IMR-90 (cell line): ENCODE measurements around the gene SCGB1A1. TPM values are rescaled to one million over a fixed set of nuclear protein-coding genes. Genes with fewer than 3 reads are reported as not detected.

Source experiments
- ATAC-seq: fragments of 200-7000 bp; cut with Tn5 transposase; 2 replicates; pipeline ENCODE4 v1.9.1; 2020; ENCODE audit warnings: low read depth, mild to moderate bottlenecking, moderate library complexity
- BruUV-seq: library from RNA; stranded (reverse); fragments of 400-500 nt; replicated peaks from 2 replicates; lab custom pipeline; 2021; lab: Mats Ljungman, UMichigan
- CTCF ChIA-PET: fragments of 300-600 bp; formaldehyde crosslinking; extraction: SDS; loops from one replicate; lab custom pipeline; 2021; ENCODE audit warnings: antibody characterized with exemption; lab: Yijun Ruan, JAX
- POLR2A ChIA-PET: fragments of 300-600 bp; sonication (Branson Sonifier 250); formaldehyde crosslinking; loops from one replicate; lab custom pipeline; 2022; ENCODE audit warnings: antibody characterized with exemption; ENCODE audit not compliant: unreplicated experiment; lab: Charles Lee
- DNase-seq: peaks from one replicate; pipeline ENCODE4 v3.0.0; 2013
- H2AFZ ChIP-seq: replicated peaks from 2 replicates; pipeline ENCODE3; 2013; ENCODE audit warnings: low read length, mild to moderate bottlenecking; ENCODE audit not compliant: poor library complexity
- H2AK5ac ChIP-seq: 2 replicates; pipeline ENCODE4 v1.6.1; 2013; ENCODE audit warnings: low read depth, low read length, inconsistent platforms
- H2AK9ac ChIP-seq: replicated peaks from 2 replicates; pipeline ENCODE3; 2013; ENCODE audit warnings: mild to moderate bottlenecking, low read depth, low read length, moderate library complexity; ENCODE audit not compliant: poor library complexity
- H2BK120ac ChIP-seq: 2 replicates; pipeline ENCODE4 v1.6.1; 2013; ENCODE audit warnings: low read depth, low read length, inconsistent platforms
- H2BK15ac ChIP-seq: 3 replicates; pipeline ENCODE4 v1.6.1; 2013; ENCODE audit warnings: low read depth, low read length, inconsistent platforms
- H2BK20ac ChIP-seq: 2 replicates; pipeline ENCODE4 v1.6.1; 2013; ENCODE audit warnings: low read depth, mild to moderate bottlenecking, inconsistent platforms, low read length, moderate library complexity
- H2BK5ac ChIP-seq: 2 replicates; pipeline ENCODE4 v1.6.1; 2013; ENCODE audit warnings: mild to moderate bottlenecking, low read depth, low read length, inconsistent platforms; ENCODE audit not compliant: poor library complexity, severe bottlenecking
- H3K14ac ChIP-seq: replicated peaks from 2 replicates; pipeline ENCODE4 v1.6.1; 2013; ENCODE audit warnings: low read depth, low read length, inconsistent platforms
- H3K18ac ChIP-seq: 2 replicates; pipeline ENCODE4 v1.6.1; 2013; ENCODE audit warnings: low read depth, low read length, control low read depth
- H3K23ac ChIP-seq: 2 replicates; pipeline ENCODE4 v1.6.1; 2013; ENCODE audit warnings: low read depth, low read length, inconsistent platforms
- H3K27ac ChIP-seq: 2 replicates; pipeline ENCODE4 v1.5.1; 2013; ENCODE audit warnings: mild to moderate bottlenecking, control low read depth, low read length; ENCODE audit not compliant: insufficient read depth
- H3K27me3 ChIP-seq: 2 replicates; pipeline ENCODE4 v1.6.1; 2013; ENCODE audit warnings: low read length; ENCODE audit not compliant: control insufficient read depth, insufficient read depth
- H3K36me3 ChIP-seq: 2 replicates; pipeline ENCODE4 v1.6.1; 2013; ENCODE audit warnings: low read length, mixed read lengths; ENCODE audit not compliant: control insufficient read depth, insufficient read depth
- H3K4ac ChIP-seq: 2 replicates; pipeline ENCODE4 v1.6.1; 2013; ENCODE audit warnings: low read depth, low read length, inconsistent platforms
- H3K4me1 ChIP-seq: 2 replicates; pipeline ENCODE4 v1.6.1; 2013; ENCODE audit warnings: low read length, mixed read lengths; ENCODE audit not compliant: control insufficient read depth, insufficient read depth
- H3K4me2 ChIP-seq: 2 replicates; pipeline ENCODE4 v1.6.1; 2013; ENCODE audit warnings: low read depth, mild to moderate bottlenecking, control low read depth, low read length, moderate library complexity
- H3K4me3 ChIP-seq: 2 replicates; pipeline ENCODE4 v1.5.1; 2013; ENCODE audit warnings: low read depth, mild to moderate bottlenecking, control low read depth, low read length, moderate library complexity; ENCODE audit not compliant: insufficient read depth
- H3K56ac ChIP-seq: 2 replicates; pipeline ENCODE4 v1.6.1; 2013; ENCODE audit warnings: low read length, inconsistent platforms; ENCODE audit not compliant: insufficient read depth; ENCODE audit errors: extremely low read depth
- H3K79me1 ChIP-seq, 2 experiments: 2 replicates each; pipeline ENCODE4 v1.6.1; 2013; ENCODE audit warnings: low read length in 2 of 2, inconsistent platforms in 1 of 2, low read depth in 1 of 2
- H3K9ac ChIP-seq: 2 replicates; pipeline ENCODE4 v1.6.1; 2013; ENCODE audit warnings: low read depth, low read length, control low read depth
- H3K9me1 ChIP-seq: 2 replicates; pipeline ENCODE4 v1.6.1; 2013; ENCODE audit warnings: low read length, inconsistent platforms; ENCODE audit not compliant: insufficient read depth
- H3K9me3 ChIP-seq: 2 replicates; pipeline ENCODE4 v1.6.1; 2013; ENCODE audit warnings: low read length; ENCODE audit not compliant: control insufficient read depth, insufficient read depth
- H4K20me1 ChIP-seq: 2 replicates; pipeline ENCODE4 v1.6.1; 2013; ENCODE audit warnings: low read length, inconsistent platforms; ENCODE audit not compliant: insufficient read depth
- H4K5ac ChIP-seq: 2 replicates; pipeline ENCODE4 v1.6.1; 2013; ENCODE audit warnings: mild to moderate bottlenecking, low read depth, low read length, control low read depth
- H4K8ac ChIP-seq, 2 experiments: 2 replicates each; pipeline ENCODE4 v1.6.1; 2013; ENCODE audit warnings: low read depth in 2 of 2, low read length in 2 of 2, control low read depth in 1 of 2, inconsistent platforms in 1 of 2
- H4K91ac ChIP-seq: 2 replicates; pipeline ENCODE4 v1.6.1; 2013; ENCODE audit warnings: low read depth, low read length, inconsistent platforms; ENCODE audit not compliant: insufficient read depth
- BHLHE40 ChIP-seq: fragments of 150-350 bp; IDR thresholded peaks from 2 replicates; pipeline ENCODE4 v1.6.1; 2016; ENCODE audit warnings: mild to moderate bottlenecking, low read depth, low read length
- CEBPB ChIP-seq: IDR thresholded peaks from 2 replicates; pipeline ENCODE4 v1.6.1; 2012; ENCODE audit warnings: low read depth, low read length, improper control_type of control experiment
- CHD1 ChIP-seq: IDR thresholded peaks from 2 replicates; pipeline ENCODE4 v1.6.1; 2012; ENCODE audit warnings: low read depth, low read length, improper control_type of control experiment
- CTCF ChIP-seq: conservative IDR thresholded peaks from 2 replicates; pipeline ENCODE4 v1.5.1; 2012; ENCODE audit warnings: mild to moderate bottlenecking, low read depth, low read length, improper control_type of control experiment
- ELK1 ChIP-seq: fragments of 150-350 bp; IDR thresholded peaks from 2 replicates; pipeline ENCODE4 v1.6.1; 2016; ENCODE audit warnings: low read depth, mild to moderate bottlenecking, low read length, moderate library complexity, borderline replicate concordance
- MAFK ChIP-seq: IDR thresholded peaks from 2 replicates; pipeline ENCODE4 v1.6.1; 2012; ENCODE audit warnings: low read depth, low read length, improper control_type of control experiment
- MAZ ChIP-seq: IDR thresholded peaks from 2 replicates; pipeline ENCODE4 v1.6.1; 2012; ENCODE audit warnings: low read depth, mild to moderate bottlenecking, low read length, improper control_type of control experiment, moderate library complexity, borderline replicate concordance
- MXI1 ChIP-seq: IDR thresholded peaks from 2 replicates; pipeline ENCODE4 v1.6.1; 2012; ENCODE audit warnings: low read depth, mild to moderate bottlenecking, low read length, moderate library complexity, borderline replicate concordance
- NFE2L2 ChIP-seq: fragments of 150-350 bp; IDR thresholded peaks from 2 replicates; pipeline ENCODE4 v1.6.1; 2016; ENCODE audit warnings: low read depth, mild to moderate bottlenecking, low read length
- POLR2A ChIP-seq: IDR thresholded peaks from 2 replicates; pipeline ENCODE4 v1.6.1; 2012; ENCODE audit warnings: mild to moderate bottlenecking, low read depth, low read length
- RCOR1 ChIP-seq: IDR thresholded peaks from 2 replicates; pipeline ENCODE4 v1.6.1; 2012; ENCODE audit warnings: mild to moderate bottlenecking, low read length, improper control_type of control experiment; ENCODE audit not compliant: insufficient replicate concordance
- RFX5 ChIP-seq: IDR thresholded peaks from 2 replicates; pipeline ENCODE4 v1.8.0; 2012; ENCODE audit warnings: low read depth, mild to moderate bottlenecking, low read length, moderate library complexity
- SMC3 ChIP-seq: fragments of 150-350 bp; IDR thresholded peaks from 2 replicates; pipeline ENCODE4 v1.6.1; 2016; ENCODE audit warnings: low read depth, mild to moderate bottlenecking, antibody characterized with exemption, low read length, moderate library complexity
- WGBS, 2 experiments: methylation state at CpG; one replicate each; pipeline versions ENCODE4 v1.1.5 to v1.1.7; 2013; ENCODE audit warnings: missing lambda C conversion rate in 2 of 2; ENCODE audit not compliant: insufficient read length in 1 of 2; ENCODE audit errors: extremely low coverage in 2 of 2; 5-methylcytosine and 5-hydroxymethylcytosine counted together
- dilution Hi-C: fragments of 300-500 bp; cut with HindIII; formaldehyde crosslinking; loops from one replicate; pipeline ENCODE4 v1.14.3; 2018; ENCODE audit warnings: low sequenced_read_pairs; ENCODE audit not compliant: unreplicated experiment
- in situ Hi-C: fragments of 300-500 bp; cut with MboI; formaldehyde crosslinking; loops from 3 replicates; pipeline ENCODE4 v1.14.3; 2019; ENCODE audit warnings: low sequenced_read_pairs, inconsistent platforms, mixed read lengths
- intact Hi-C: fragments of 100-400 bp; cut with micrococcal nuclease; formaldehyde crosslinking; loops from 2 replicates; pipeline ENCODE4 v1.10.0; 2022
- polyA plus RNA-seq, 3 experiments: library from polyadenylated mRNA; depleted of rRNA; stranded (reverse); fragments of >200 nt; gene quantifications; 2 replicates each; pipeline ENCODE4 v1.2.3, GENCODE V29; 2012; ENCODE audit warnings: low replicate concordance in 1 of 3
- total RNA-seq: library from RNA; depleted of rRNA; stranded (reverse); fragments of >200 nt; gene quantifications from 2 replicates; pipeline ENCODE4 v1.2.3, GENCODE V29; 2012

SCGB1A1 gene
- total and polyA plus RNA-seq, 2 of the 4 experiments (the other 2 are of a cell fraction): not detected

GRCh38 chr11:62392506-62392905 lies 26.3 kb upstream of the SCGB1A1 start:
- H2BK5ac ChIP-seq: no peak overlapping the region
- TF ChIP-seq RCOR1 (no peak), MAZ (no peak), RFX5 (no peak), ELK1 (no peak), BHLHE40 (no peak), MXI1 (no peak), MAFK (no peak), CTCF (no peak), NFE2L2 (no peak), CHD1 (no peak), CEBPB (no peak), SMC3 (no peak), POLR2A (no peak)
- H4K20me1 ChIP-seq: no peaks in the 10 kb centered on the region
- no peak overlapping the region for H3K4ac ChIP-seq
- POLR2A ChIA-PET: no interaction called here
- no peak overlapping the region for H2BK120ac ChIP-seq
- no peaks in the 10 kb centered on the region for H3K9me1 ChIP-seq
- peaks cover 10% of the 10 kb centered on the region for H3K27me3 ChIP-seq
- no peak overlapping the region for H3K14ac ChIP-seq
- H3K27ac ChIP-seq: no peak overlapping the region
- H4K8ac ChIP-seq: no peak overlapping the region
- no peaks in the 10 kb centered on the region for H3K9me3 ChIP-seq
- H3K56ac ChIP-seq: no peak overlapping the region
- CTCF ChIA-PET: interaction anchor here (0.6 to 1.3 kb wide), 3 partner anchors 15 to 168 kb away, joined by 3 to 5 read pairs (median 4); no protein-coding TSS in a partner anchor
- no peak overlapping the region for H3K4me2 ChIP-seq
- no peak overlapping the region for H2BK20ac ChIP-seq
- H2AK9ac ChIP-seq: no peak overlapping the region
- in situ Hi-C loops: loop anchor here (10.0 to 25.0 kb wide), 2 partner anchors 302 to 470 kb away; no protein-coding TSS in a partner anchor
- no peak overlapping the region for H2AFZ ChIP-seq
- intact Hi-C loops: no loop called here
- no peak overlapping the region for H4K91ac ChIP-seq
- no TSS peak for BruUV-seq
- no peak overlapping the region for H3K23ac ChIP-seq
- dilution Hi-C loops: no loop called here
- no peak overlapping the region for H2AK5ac ChIP-seq
- no peak overlapping the region for H4K5ac ChIP-seq
- no peak overlapping the region for H2BK15ac ChIP-seq
- H3K4me1 ChIP-seq: peaks cover 10% of the 10 kb centered on the region; the same call in 1 of the 2 replicates
- WGBS, 2 experiments: 83% methylated on average over 1 of the region's 3 CpGs; no CpG with 5 or more reads in 1 of the 2 experiments
- no peak overlapping the region for H3K9ac ChIP-seq
- H3K36me3 ChIP-seq: no peaks in the 10 kb centered on the region
- no peaks in the 10 kb centered on the region; a peak in 1 of 4 replicates for H3K79me1 ChIP-seq
- H3K4me3 ChIP-seq: no peak overlapping the region
- DNase-seq (no peak), ATAC-seq (no peak)
- H3K18ac ChIP-seq: no peak overlapping the region
